PC-3 (cell line): ENCODE measurements around the gene ITGB4.

Experiments used
- EZH2 ChIP-seq: fragments of 300-600 bp; sonication (generic); IDR thresholded peaks from one replicate; pipeline ENCODE4 v1.6.1; 2017; ENCODE audit warnings: antibody characterized with exemption, mild to moderate bottlenecking, low read length; ENCODE audit not compliant: unreplicated experiment
- EZH2phosphoT487 ChIP-seq: fragments of 300-600 bp; sonication (generic); IDR thresholded peaks from 2 replicates; pipeline ENCODE4 v1.6.1; 2018; ENCODE audit warnings: mild to moderate bottlenecking, antibody characterized with exemption, low read length, borderline replicate concordance
- TF ChIP-seq, protein P1 (sequence below): fragments of 300-600 bp; sonication (generic); conservative IDR thresholded peaks from 2 replicates; pipeline ENCODE4 v1.5.1; 2017; ENCODE audit warnings: antibody characterized with exemption, low read depth, mild to moderate bottlenecking, low read length

- TF ChIP-seq, protein P1, sequence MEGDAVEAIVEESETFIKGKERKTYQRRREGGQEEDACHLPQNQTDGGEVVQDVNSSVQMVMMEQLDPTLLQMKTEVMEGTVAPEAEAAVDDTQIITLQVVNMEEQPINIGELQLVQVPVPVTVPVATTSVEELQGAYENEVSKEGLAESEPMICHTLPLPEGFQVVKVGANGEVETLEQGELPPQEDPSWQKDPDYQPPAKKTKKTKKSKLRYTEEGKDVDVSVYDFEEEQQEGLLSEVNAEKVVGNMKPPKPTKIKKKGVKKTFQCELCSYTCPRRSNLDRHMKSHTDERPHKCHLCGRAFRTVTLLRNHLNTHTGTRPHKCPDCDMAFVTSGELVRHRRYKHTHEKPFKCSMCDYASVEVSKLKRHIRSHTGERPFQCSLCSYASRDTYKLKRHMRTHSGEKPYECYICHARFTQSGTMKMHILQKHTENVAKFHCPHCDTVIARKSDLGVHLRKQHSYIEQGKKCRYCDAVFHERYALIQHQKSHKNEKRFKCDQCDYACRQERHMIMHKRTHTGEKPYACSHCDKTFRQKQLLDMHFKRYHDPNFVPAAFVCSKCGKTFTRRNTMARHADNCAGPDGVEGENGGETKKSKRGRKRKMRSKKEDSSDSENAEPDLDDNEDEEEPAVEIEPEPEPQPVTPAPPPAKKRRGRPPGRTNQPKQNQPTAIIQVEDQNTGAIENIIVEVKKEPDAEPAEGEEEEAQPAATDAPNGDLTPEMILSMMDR = no peak; the same call in 1 of the 2 replicates
- TF ChIP-seq EZH2 = no peak
- no peak for TF ChIP-seq EZH2phosphoT487
Observed at GRCh38 chr17:75774471-75774990, 53.3 kb downstream of the ITGB4 start.
